Subcutaneous adipose tissue (tissue), 4 donors: ENCODE results near the gene ATAT1. TPM values are rescaled to one million over a fixed set of nuclear protein-coding genes. Genes with fewer than 3 reads are reported as not detected.

Source experiments
- CTCF ChIP-seq: fragments of 450-650 bp; IDR thresholded peaks from one replicate; pipeline ENCODE4 v1.5.1; 2016; ENCODE audit warnings: low read depth, mild to moderate bottlenecking, control low read depth, antibody characterized with exemption, moderate library complexity
- total RNA-seq, 4 donors: library from RNA; depleted of rRNA; stranded (reverse); fragments of >200 nt; gene quantifications; one replicate each; pipeline ENCODE4 v1.1.0, GENCODE V29; 2016

The ATAT1 gene
- total RNA-seq, 4 donors from 2014 or later = 2.0 to 5.9 (median 5.3) TPM

DNA sequence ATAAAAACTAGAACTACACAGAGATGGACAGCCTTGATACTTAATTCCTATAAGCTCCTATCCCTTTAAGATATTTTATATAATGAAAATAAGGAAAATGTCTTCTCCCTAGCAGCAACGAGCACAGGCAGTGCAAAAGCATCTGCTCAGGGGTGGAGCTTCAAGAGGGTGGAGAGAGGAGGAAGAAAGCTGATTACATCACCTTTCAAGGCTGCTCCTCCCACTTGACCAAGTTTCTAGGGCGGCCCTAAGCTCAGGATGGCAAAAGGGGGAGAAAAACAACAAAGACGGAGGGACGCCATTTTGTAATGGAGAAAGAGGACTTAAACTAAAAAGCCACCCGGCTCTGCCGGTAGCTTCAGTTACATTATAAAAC lies 11.8 kb upstream of the ATAT1 start:
- no peak for TF ChIP-seq CTCF

DNA sequence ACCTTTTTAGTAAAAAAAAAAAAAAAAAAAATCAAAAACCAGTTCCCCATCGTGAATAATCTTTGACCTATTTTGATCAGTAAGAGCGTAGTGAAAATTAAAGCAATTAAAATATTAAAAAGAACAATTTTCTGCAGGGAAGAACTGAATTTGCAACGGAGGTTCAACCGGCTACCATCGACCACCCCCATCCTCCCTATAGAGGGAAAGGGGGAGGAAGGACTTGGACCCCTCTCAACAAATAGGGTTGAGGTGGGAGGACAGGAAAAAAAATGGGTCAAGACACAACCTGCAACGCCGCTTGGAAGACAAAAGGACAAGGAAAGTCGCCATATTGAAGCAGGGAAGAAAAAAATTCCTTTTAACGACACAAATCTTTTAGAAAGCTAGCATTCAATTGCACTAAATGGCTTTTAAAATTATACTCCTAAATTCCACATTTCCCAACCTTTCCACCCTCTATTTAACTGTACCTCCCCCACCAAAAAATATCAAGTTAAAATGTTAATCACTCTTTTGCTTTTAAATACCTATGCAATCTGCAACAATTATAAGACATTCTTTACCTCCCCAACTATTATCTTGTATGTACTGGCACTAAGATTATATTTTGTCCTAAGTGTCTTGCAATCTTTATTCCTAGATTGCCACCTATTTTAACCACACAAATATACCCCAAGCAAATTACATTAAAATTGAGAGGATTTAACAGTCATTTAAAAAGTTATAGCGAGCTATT lies 11.3 kb upstream of the ATAT1 start:
- TF ChIP-seq CTCF = no peak

- TF ChIP-seq CTCF = no peak
These were observed 10.5 kb upstream of the ATAT1 start for GRCh38 chr6:30615958-30616810.

- no peak for TF ChIP-seq CTCF
These were observed 9.7 kb upstream of the ATAT1 start, which contains the start of gene PPP1R10 for GRCh38 chr6:30616811-30617564. TSS of gene PPP1R10 (minus strand) at chr6:30617243. CDS start at chr6:30609944, 7,299 bp downstream.

GRCh38 chr6:30617565-30618269 lies 9.0 kb upstream of the ATAT1 start, which contains the start of gene MRPS18B:
TSS of gene MRPS18B (plus strand) at chr6:30617840. CDS start at chr6:30617866, 26 bp downstream.
- no peak for TF ChIP-seq CTCF

DNA sequence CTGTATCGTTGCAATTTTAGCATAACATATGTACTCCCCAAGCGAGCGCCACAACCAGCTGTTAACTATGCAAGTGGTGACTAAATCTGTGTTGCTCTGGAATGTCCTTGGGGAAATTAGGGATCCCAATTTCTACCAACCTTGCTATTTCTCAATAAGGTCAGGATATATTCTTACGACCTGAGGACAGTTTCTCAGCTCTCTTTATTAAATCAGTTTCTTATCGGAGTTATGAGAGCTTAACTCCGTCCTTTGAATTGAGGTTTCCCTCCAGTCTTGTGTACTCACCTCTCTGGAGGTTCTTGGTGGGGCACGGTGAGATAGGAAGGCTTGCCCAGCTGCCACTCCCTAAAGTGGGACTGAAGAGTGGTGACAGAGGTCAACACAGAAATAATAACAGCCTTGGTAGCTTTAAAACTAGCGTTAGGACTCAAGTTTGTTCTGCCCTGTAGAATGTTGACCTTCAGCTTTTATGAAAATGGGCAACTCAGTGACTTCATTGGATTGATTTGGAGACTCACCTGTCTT lies 8.3 kb upstream of the ATAT1 start:
- TF ChIP-seq CTCF = no peak
